Peyer's patch (tissue), 4 donors: ENCODE measurements around the gene RAP1GAP. TPM values are rescaled to one million over a fixed set of nuclear protein-coding genes. Genes with fewer than 3 reads are reported as not detected.
A peak's percentile ranks its signal among the peaks of the same experiment; 100 is the strongest.

ENCODE experiments used
- DNase-seq, 3 donors: peaks; one replicate each; pipeline ENCODE4 v3.0.0-alpha.2; 2017 to 2019
- H3K27ac ChIP-seq, 4 donors: fragments of 200-600 bp; sonication (generic); one replicate each; pipeline ENCODE4 v1.5.1; 2016 to 2019
- H3K27me3 ChIP-seq, 2 donors: fragments of 200-600 bp; sonication (generic); one replicate each; pipeline ENCODE4 v1.5.1; 2019
- H3K36me3 ChIP-seq, 3 donors: fragments of 200-600 bp; sonication (generic); one replicate each; pipeline ENCODE4 v1.5.1; 2016 to 2019
- H3K4me1 ChIP-seq, 4 donors: fragments of 200-600 bp; sonication (generic); one replicate each; pipeline ENCODE4 v1.5.1; 2016 to 2019
- H3K4me3 ChIP-seq, 4 donors: fragments of 200-600 bp; sonication (generic); 1 replicate in 3 of 4; 2 replicates in 1 of 4; pipeline ENCODE4 v1.5.1; 2016 to 2019; ENCODE audit warnings: mild to moderate bottlenecking in 1 of 4
- H3K9me3 ChIP-seq, 4 donors: fragments of 200-600 bp; sonication (generic); one replicate each; pipeline ENCODE4 v1.5.1; 2016 to 2019; ENCODE audit warnings: mild to moderate bottlenecking in 1 of 4
- POLR2A ChIP-seq, 2 donors: fragments of 450-650 bp; IDR thresholded peaks; one replicate each; pipeline ENCODE4 v1.5.1; 2017; ENCODE audit warnings: antibody characterized with exemption in 2 of 2, mild to moderate bottlenecking in 2 of 2, moderate library complexity in 2 of 2
- total RNA-seq, 4 donors: library from RNA; depleted of rRNA; stranded (reverse); fragments of >200 nt; gene quantifications; one replicate each; pipeline ENCODE4 v1.1.0, GENCODE V29; 2016
- TF ChIP-seq, protein P1 (sequence below), 6 experiments: fragments of 450-650 bp in 4 of 6; fragments of 200-600 bp in 2 of 6; sonication (generic) in 1 of 6; IDR thresholded peaks; one replicate each; pipeline ENCODE4 v1.5.1; 2017 to 2019; ENCODE audit warnings: antibody characterized with exemption in 6 of 6, mild to moderate bottlenecking in 3 of 6, moderate library complexity in 1 of 6

RAP1GAP gene
- total RNA-seq, 4 donors from 2014 or later, result 32.2 to 65.3 (median 57.0) TPM

- Histone ChIP-seq H3K27me3 (no peaks in the 10 kb centered on the region), H3K9me3 (no peaks in the 10 kb centered on the region), H3K27ac (no peak overlapping the region), H3K4me3 (no peak overlapping the region), H3K36me3 (no peaks in the 10 kb centered on the region), H3K4me1 (peaks cover 4 to 15% (median 7%) of the 10 kb centered on the region in 4 donors)
- no peak for TF ChIP-seq POLR2A (IDR thresholded peaks at IDR 0.05)
- TF ChIP-seq, protein P1, sequence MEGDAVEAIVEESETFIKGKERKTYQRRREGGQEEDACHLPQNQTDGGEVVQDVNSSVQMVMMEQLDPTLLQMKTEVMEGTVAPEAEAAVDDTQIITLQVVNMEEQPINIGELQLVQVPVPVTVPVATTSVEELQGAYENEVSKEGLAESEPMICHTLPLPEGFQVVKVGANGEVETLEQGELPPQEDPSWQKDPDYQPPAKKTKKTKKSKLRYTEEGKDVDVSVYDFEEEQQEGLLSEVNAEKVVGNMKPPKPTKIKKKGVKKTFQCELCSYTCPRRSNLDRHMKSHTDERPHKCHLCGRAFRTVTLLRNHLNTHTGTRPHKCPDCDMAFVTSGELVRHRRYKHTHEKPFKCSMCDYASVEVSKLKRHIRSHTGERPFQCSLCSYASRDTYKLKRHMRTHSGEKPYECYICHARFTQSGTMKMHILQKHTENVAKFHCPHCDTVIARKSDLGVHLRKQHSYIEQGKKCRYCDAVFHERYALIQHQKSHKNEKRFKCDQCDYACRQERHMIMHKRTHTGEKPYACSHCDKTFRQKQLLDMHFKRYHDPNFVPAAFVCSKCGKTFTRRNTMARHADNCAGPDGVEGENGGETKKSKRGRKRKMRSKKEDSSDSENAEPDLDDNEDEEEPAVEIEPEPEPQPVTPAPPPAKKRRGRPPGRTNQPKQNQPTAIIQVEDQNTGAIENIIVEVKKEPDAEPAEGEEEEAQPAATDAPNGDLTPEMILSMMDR (IDR thresholded peaks at IDR 0.05), result no peak
- DNase-seq, result no peak
Measured at GRCh38 chr1:21649315-21649714, 19.8 kb downstream of the RAP1GAP start.

GRCh38 chr1:21648791-21649190, 20.4 kb downstream of the RAP1GAP start:
- no peak overlapping the region for H3K4me3 ChIP-seq
- no peaks in the 10 kb centered on the region for H3K9me3 ChIP-seq
- TF ChIP-seq POLR2A (IDR thresholded peaks at IDR 0.05), result no peak
- TF ChIP-seq, protein P1 (IDR thresholded peaks at IDR 0.05), result no peak
- no peaks in the 10 kb centered on the region for H3K27me3 ChIP-seq
- DNase-seq, result no peak
- H3K36me3 ChIP-seq, result no peaks in the 10 kb centered on the region
- H3K27ac ChIP-seq, result no peak overlapping the region
- peaks cover 4 to 15% (median 7%) of the 10 kb centered on the region in 4 donors for H3K4me1 ChIP-seq

DNA sequence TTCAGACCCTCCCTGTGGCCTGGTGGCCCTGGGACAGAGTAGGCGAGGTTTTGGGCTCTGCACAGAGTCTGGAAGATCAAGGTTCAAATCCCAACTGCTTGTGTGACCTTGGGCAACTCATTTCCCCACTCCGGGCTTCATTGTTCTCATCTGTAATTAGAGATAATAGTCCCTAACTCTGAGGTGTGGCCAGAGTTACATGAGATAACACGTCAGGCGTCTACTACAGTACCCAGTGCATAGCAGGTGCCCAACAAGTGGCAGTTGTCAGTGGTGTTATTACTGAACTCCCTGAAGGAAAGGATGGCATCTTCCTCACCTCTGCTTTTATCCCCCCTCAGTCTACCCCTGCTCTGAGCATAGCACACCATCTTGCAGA, 20.8 kb downstream of the RAP1GAP start:
- no peaks in the 10 kb centered on the region for H3K27me3 ChIP-seq
- TF ChIP-seq, protein P1 (IDR thresholded peaks at IDR 0.05), result no peak
- no peak for TF ChIP-seq POLR2A (IDR thresholded peaks at IDR 0.05)
- DNase-seq, result no peak

DNA sequence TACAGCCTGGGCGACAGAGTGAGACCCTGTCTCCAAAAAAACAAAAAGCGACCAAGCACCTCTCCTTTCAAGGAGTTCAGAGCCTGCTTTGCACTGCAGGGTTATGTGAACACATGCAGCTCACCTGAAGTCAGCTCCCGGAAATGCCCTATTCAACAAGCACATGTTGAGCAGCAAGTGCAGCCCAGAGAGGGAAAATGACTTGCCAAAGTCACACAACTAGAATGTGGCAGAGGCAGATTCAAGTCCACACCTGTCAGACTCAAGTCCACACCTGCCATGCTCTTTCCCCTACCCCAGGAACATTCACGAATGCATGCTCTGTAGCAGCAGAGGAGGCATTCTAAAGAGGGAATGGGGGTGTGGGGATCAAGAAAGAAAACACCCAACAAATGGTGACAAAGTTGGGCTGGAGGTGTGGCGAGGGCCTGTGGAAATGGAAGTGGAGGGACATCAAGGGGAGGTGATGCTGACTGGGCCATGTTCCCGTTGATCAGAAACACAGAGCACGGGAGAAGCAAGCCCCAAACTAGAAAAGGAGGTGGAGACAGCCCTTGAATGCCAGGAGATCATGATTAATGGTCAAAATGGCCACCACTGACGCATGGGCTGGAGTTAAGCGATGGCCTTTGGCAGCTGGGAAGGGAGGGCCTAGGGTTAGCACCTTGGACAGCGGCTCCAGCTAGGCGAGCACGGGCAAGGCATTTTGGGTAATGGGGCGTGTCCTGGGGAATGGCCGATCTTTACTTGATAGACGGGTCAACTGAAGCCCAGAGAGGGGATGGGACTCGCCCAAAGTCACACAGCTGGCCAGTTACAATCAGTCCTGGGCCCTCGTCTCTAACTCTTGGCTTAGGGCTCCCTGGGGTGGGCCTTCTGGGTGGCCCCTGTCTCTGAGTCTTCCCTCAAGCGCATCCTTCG, 21.5 kb downstream of the RAP1GAP start:
- Histone ChIP-seq H3K4me1 (peaks cover 4 to 15% (median 7%) of the 10 kb centered on the region in 4 donors), H3K9me3 (no peaks in the 10 kb centered on the region), H3K27ac (no peak overlapping the region), H3K4me3 (no peak overlapping the region), H3K27me3 (no peaks in the 10 kb centered on the region), H3K36me3 (no peaks in the 10 kb centered on the region)
- peak in 1 of 3 donors; percentile 71 for DNase-seq
- no peak for TF ChIP-seq POLR2A (IDR thresholded peaks at IDR 0.05)
- TF ChIP-seq, protein P1 (IDR thresholded peaks at IDR 0.05), result no peak

More for the DNA sequence above, 20.8 kb downstream of the RAP1GAP start:
- Histone ChIP-seq H3K9me3 (no peaks in the 10 kb centered on the region), H3K4me1 (peaks cover 4 to 15% (median 7%) of the 10 kb centered on the region in 4 donors), H3K4me3 (no peak overlapping the region), H3K36me3 (no peaks in the 10 kb centered on the region), H3K27ac (no peak overlapping the region)

DNA sequence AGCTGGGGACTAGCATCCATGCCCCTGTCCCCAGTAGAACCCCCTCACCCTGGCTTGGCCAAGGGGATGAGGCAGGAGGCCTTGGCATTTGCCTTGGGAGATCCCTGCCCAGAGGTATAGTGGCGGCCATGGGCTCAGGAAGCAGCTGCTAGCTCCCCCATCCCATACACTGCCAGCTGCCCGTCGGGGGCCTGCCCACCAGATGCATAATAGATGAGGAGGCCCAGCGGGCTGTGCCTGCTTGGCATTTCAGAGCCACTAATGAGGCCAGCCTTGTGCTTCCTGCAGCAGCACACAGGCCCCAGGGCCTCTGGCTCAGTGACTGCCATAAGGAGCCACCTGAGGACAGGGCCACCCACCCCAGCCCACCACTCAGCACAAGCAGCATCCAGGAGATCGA, 23.6 kb downstream of the RAP1GAP start:
- DNase-seq, result no peak
- Histone ChIP-seq H3K4me1 (peaks cover 0 to 5% (median 0%) of the 10 kb centered on the region in 4 donors), H3K27ac (no peak overlapping the region)

More for the DNA sequence above, 23.6 kb downstream of the RAP1GAP start:
- no peaks in the 10 kb centered on the region for H3K36me3 ChIP-seq
- no peaks in the 10 kb centered on the region for H3K27me3 ChIP-seq
- no peak overlapping the region for H3K4me3 ChIP-seq
- no peaks in the 10 kb centered on the region for H3K9me3 ChIP-seq
- TF ChIP-seq POLR2A (IDR thresholded peaks at IDR 0.05), result no peak
- TF ChIP-seq, protein P1 (IDR thresholded peaks at IDR 0.05), result no peak
